Activated naive CD4-positive, alpha-beta T cell treated with anti-CD3 and anti-CD28 coated beads, Interleukin-2, amount 50 U/mL, for 16 hours (primary cell): ENCODE measurements around the gene HOXA6.

Source experiments
- DNase-seq: peaks from one replicate; pipeline ENCODE4 v3.0.0-alpha.2; 2020

HOXA6 gene

DNA sequence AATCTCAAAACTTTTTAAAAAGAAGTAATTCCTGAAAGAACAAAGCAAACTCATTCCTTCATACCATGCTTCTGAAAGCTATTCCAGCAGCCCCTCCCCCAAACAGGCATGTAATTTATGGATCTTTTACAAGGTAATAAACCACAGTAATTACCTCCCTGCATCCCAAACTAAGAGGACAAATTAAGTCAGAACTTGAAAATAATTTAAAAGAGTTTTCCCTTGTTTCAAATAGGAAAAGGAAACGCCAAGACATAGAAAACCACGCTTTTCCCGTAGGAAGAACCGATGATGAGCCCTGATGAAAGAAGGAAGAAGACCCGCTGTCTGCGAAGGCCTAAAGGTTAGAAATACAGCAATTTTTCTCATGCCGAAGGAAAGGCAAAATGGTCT, 25.9 kb downstream of the HOXA6 start:
- DNase-seq = no peak

DNA sequence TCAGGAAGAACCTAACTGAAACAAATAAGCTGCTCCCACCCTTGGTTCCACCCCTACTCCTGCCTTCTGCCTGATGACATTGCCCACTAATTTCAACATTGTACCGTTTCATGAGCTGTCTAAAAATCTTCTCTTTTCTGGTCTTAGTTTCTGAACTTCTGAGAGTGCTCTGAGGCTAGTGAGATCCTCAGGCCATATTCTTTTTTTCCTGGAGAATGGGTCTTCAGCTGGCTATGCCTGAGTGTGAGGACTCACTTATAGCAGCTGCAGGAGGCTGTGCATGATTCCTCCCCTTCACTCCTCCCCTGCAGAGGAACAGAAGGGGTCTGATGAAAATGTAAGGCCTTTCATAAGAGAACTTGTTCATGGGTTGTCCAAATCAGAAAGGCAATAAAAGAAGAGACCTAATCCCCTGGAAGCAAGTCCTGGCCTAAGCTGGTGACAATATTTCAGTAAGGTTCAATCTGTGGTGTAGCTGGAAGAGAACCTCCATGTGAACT, 28.1 kb downstream of the HOXA6 start:
- DNase-seq = no peak

DNA sequence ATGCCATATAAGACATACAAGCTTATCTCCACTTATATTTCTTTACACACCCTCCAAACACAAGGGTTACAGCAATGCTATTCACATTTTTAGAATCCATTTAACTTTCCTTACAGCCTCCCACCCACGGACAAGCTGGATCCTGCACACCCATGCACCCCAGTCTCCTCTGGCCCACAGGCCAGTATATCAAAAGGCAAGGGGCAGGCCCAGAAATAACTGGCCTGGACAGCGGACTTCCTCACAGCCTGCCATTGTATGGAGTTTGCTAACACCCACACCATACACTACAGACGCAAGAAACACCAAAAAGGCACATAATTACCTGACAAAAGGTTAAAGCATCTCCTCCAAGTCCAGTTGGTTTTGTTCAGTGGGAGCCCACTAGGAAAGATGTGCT, 29.0 kb downstream of the HOXA6 start:
- DNase-seq = no peak

DNA sequence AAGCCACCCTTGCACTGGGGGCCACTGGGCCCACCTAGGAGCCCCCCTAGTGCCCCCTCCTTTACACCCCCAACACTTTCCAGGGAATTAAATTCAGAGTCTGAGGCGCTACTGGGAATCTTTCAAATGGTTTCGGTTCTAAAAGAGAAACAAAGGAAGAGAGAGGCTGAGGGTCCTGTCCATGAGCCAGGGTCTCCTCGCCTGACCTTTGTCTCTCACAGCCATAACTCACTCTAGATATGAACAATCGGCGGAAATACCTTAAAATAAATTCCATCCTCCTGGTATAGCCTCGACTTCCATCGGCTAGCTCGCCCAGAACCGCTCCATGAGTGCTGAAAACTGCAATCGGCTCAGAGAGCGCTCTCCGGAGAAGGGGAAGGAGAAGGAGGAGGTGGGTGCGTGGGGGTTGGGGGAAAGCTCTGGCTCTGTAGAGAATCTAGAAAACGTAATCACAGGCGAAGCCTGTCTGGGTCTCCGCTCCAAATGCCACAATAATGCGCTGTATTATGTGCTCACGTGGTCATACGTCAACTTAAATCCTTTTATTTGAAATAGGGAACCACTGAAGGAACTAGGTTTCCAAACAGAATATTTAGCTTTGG, 29.6 kb downstream of the HOXA6 start:
- no peak for DNase-seq

DNA sequence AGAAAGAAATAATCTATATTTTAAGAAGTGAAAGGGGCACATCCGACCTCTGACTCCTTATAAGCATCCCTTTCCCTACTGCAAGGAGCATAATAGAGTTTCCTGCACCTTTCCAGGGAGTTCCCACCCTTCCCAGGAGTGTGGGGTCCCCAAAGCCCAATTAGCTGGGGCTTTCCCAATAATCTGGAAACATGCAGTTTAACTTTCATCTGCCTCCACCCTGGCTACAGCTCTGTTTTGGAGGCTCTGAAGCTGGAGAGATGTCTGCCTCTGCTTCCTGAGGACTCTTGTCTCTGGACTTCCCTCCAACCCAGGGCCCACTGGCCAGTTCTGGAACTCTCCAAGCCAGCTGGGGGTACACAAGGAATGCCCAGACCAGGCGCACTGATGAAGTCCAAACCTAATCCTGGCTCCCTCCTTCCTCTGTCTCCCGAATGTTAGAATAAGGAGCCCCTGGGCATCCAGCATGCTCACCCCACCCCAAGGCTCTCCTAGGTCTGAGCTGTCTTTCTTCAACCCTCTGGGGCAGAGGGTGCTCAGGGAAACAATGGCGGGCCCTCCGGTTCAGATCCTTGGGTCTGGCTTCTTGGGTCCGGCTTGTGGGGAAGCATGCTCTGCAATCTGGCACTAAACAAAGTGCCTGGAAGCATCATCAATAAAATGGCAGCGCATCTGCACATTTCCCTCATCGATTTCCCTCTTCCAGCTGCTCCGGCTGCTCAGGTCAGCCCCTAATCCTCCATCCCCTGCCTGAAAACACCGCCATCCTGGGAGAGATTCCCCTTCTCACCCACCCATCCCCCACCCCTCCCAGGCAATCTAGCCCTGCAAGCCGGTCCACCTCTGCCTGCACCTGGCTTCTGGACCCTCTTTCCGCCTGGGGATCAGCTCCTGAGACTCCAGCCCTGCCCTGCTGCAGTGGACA, 30.4 kb downstream of the HOXA6 start:
- DNase-seq = no peak

DNA sequence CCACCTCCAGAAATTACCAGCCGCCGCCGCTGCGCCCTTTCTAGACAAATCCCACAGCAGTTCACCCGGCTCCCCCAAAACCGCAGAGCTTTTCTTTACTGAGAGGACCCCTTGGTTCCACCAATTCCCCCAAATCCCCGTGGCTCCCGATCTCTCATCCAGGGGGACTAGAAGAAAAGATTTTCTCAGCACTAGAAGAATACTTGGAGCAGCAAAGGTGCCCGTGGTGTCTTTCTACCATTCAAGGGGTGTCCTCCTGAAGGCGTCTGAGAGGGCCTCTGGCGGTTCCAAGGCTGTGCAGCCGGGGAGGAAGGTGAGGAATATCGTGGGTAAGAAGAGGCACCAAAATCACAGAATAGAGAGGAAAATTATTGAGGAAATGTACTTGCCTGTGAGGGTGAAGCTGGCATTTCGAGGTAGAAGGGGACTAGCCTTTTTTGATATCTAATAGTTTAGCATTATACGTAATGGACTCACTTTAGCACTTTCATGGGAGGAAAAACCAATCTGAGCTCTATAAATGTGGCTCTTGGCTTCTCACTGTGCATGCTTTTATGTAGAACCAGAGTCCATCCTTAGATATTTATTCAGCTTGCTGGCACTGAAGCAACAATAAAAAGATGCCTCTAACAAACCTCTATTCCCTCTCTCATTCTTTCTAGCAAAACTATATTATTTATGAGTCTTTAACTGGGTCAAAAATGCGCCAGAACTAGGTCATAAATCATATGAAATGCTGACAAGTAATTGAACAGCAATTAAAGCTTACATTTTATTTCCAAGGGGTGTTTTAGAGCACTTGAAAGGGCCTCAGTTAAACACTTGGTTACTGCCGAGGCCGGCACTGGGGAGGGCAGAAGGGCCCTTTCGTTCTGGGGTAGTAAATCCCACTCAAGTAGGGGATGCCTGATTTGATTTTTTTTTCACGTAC, 31.3 kb downstream of the HOXA6 start:
- no peak for DNase-seq

DNA sequence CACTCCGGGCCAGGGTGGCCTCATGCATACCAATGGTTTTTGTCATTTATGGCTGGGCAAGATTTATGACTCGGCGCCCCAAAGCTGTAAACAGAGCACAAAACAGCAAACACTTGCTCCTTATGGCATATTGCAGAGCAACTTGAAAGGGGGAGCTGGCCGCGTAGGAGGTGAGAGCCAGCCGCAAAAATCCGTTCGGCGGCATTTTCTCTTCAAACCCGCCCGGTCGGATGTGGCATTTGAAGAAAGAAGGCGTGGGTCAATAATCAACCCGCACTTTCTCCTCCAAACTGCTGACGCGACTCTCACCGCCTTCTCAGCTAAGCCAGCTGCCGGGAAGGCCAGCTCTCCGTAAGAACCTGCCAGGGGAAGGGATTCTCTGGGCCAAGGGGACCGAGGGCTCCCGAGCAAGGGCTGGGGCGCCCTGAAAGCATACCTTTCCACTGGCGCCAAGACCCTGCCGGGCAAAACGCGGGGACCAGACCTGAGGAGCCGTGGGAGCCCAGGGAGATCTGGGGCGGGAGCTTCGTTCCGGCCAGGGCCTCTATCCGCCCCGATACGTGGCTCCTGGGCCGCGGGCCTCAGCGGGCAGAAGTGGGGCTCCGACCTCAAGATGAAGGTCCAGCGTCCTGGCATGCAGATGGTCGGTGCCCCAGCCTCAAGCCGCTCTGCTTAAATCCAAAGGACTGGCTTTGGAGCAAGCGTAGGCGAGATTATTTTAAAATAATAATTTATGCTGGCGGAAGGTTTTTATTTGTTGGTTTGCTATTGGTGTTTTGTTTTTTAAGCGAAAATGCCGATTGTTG, 32.1 kb downstream of the HOXA6 start:
- no peak for DNase-seq

DNA sequence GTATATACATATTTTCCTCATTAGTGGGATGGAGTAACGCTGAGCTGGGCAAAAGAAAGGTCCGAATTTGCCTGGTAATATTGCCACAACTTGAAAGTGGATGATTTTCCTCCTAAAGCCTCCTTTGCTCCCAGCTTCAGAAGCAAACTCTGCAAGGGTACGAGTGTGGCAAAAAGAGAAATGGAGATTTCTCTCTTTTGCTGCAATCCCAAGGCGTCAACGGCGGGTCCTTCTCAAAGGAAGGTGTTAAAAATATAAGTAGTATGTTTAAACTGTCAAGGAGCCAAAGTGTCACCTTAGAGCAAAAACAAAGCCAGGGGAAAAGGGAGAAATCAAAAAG, 32.7 kb downstream of the HOXA6 start:
- DNase-seq = no peak

DNA sequence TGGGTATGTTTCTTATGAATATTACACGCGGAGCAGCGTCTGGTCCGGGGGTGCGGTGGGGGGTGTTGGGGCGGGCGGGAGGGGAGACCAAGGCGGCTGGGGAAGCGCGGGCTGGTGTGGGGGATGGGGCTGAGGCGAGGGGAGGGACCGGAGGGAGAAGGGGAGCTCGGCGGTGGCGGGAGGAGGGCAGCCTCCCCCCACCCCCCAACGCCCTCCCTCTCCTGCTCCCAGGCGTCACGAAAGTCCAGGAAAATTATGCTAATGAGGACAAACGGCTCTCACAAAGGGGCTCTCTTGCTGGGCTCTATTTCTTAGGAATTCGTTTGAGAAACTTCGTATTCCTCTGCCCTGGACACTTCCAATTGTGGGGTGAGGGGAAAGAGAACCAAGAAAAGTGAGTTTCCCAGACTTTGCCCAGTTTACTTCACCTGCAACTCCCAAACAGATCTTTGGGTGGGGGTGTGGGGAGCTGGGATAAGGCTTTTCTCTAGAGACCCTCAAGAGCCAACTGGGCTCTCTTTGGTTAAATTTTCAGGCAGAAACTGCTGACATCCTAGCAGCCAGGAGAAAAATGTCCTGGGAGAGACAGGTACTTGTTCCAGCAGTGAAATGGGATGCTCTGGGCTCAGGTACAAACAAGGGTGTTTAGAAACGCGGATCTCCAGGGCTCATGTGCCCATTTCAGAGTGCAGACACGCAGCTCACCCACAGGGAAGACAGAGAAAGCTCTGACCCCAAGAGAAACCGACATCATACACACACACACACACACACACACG, 33.4 kb downstream of the HOXA6 start:
- no peak for DNase-seq

DNA sequence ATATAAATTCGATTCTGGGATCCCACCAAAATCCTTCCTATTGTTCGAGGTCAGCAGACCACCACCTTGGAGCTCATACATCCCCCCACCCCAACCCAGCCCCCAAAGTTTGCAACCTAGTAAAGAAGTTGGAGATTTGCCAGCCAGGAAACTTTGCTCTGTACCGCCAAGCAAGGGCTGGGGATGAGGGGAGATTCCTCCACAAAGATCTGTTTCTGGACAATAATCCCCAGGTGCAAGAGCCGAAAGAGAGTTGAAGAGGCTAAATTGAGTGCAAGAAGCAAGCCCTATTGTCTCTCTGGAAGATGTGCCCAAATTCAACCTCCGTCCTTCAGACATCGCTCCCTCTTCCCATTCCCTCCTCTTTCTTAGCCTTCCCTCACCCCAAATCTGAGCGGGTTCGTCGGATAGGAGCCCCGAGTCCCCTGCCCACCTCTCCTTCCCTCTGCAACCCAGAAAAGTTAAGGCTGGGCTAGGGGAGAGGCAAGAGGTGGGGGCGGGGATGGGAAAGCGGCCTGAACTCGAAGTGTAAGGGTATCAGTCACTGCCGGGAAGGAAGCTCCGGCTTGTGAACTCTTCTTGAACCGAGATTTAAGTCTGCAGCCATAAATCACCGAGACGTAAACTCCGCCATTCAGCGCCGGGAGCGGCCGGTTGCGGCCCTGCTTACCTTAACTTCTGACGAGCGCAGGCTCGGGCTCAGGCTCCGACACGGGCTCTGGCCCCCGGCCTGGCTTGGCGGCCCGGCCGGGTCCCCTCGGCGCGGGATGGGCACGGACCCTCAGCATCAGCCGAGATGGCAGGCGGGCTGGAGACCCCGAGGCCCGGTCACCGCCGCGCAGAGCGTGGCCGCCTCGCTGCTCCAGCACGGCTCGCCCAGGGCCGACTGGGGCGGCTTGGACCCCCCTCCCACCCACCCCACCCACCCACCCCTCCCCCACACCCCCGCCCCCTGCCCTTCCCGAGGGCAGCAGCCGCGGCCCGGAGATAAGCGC, 34.3 kb downstream of the HOXA6 start:
- DNase-seq = no peak

DNA sequence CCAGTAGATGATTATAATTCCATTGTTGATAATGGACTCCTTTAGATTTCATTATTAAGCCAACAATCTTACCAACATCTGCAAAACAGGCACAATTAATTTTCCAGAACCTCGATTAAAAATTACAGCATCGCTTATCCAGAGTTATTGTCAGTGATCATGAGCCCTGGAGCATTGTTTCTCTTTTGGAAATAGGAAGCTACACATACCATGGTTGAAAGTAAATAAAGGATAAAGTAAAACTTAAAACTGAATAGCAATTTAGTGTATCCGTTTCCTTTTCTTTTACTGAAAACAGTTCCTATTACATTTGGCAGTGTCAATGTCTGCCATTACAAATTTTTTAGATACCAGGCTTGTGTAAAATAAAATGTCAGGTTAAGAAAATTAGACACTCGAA, 35.2 kb downstream of the HOXA6 start:
- DNase-seq = no peak

DNA sequence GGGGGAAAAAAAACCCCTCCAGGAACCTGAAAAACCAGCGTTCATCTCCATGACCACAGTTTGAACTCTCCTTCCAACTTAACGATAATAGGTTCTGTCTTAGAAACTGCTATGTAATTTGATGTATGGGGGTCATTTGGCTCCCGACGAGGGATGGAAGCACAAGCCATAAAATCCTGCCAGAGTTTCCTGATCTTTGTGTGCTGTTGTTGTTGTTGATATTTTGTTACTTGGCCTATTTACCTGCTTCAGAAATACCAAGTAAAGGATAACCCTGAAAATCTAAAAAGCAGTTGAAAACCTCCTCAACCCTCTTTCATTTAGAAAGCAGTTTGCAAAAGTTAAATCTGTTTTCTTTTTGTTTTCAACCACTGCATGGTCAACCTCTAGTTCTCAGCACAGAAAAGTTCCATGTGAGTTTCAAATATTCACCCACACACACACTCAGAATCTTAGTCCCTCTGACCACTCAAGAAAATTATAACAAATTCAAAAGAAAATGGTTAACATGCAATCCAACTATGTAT, 35.8 kb downstream of the HOXA6 start:
- no peak for DNase-seq

DNA sequence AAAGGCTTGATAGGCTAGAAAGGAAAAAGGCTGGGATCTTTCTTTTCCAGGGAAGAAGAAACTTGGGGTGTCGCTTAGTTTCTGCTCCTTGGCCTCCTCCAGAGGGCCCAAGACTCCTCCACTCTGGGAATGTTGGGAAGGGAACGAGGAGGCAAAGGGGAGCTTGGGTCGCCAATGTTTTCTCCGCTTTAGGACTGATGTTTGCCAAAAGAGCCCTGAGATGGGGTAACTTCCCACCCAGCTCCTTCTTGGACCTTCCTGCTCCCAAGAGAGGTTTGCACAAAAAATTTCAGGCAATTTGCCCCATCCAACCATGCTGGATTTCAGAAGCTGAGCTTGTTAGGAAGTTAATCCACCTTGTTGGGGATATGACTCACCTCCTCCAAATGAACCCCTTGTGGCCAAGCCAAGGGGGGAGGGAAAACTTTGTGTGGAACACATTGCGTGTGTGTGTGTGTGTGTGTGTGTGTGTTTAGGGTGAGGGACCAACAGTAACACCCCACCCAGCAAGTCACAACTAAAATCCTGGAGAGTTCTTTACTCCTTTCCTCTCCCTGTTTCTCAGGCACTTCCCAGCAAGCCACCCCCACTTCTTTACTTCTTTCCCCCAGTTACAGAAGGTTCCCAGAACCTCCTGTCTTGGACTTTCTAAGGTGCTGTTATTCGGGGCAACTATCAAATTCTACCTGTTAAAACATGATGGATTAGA, 36.4 kb downstream of the HOXA6 start:
- no peak for DNase-seq

DNA sequence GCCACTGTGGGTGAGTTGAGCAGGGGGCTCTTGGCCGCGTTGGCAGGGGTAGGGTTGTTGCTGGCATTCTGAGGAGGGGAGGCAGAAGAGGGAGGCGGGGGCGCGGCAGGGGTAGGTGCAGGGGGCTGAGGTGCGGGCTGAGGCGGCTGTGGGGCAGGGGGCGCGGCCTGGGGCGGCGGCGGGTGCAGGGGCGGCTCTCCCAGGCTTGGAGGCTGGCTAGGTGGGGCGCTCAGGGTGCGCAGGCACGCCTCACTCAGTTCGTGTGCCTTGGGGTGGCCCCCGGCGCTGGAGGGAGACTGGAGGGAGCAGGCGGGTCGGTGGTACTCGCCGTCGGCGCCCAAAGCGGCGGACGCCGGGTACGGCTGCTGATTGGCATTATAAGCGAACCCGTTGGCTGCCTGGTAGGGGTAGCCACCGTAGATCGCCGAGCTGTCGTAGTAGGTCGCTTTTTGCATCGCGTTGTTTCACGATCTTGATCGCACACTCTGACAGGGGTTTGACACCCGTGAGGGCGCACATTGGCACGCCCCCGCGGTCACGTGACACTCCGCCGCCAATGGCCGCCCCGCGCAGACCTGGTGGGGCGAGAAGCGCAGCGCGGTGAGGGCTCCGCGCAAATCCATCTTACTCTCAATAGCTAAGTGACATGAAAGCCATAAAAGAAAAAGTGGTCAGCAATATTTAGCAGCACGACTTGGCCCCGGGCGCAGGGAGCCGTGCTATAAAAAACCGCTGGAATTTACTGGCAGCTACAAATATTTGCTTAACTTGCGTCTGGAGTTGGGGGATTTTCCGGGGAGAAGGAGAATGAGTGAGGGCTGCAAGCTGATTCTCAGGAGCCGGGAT, 37.2 kb downstream of the HOXA6 start:
- DNase-seq = no peak

DNA sequence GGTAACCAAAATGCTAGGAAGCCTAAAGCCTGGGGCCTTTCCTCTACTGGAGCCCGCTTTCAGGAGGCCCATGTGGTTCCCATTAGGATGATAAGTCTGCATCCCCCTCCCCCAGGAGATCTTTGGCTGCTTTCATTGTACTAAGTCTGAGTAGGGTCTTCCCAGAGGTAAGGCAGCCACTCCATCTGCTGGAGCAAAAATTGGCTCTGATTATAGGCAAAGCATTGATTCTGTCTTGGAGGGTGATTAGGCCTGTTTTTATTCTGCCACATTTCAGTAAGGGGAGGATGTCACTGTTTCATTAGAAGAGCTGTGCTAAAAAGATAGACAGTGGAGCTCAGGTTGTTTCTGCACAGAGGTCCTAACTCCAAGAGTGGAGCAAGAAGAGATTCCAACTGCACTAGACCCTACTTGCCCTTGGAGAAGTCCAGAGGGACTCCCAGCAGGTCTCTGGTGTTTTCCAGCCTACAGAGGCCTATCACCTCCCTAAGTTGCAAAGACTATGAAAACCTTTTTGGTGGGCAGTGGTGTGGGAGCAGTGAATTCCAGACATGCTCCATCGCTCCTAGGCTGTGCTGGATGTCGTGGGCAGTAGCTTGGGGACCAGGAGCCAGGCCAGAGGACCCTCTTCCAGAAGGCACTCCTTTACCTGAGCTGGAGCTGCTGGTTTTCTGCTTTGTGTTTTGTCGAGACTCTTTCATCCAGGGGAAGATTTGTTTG, 37.9 kb downstream of the HOXA6 start:
- no peak for DNase-seq

DNA sequence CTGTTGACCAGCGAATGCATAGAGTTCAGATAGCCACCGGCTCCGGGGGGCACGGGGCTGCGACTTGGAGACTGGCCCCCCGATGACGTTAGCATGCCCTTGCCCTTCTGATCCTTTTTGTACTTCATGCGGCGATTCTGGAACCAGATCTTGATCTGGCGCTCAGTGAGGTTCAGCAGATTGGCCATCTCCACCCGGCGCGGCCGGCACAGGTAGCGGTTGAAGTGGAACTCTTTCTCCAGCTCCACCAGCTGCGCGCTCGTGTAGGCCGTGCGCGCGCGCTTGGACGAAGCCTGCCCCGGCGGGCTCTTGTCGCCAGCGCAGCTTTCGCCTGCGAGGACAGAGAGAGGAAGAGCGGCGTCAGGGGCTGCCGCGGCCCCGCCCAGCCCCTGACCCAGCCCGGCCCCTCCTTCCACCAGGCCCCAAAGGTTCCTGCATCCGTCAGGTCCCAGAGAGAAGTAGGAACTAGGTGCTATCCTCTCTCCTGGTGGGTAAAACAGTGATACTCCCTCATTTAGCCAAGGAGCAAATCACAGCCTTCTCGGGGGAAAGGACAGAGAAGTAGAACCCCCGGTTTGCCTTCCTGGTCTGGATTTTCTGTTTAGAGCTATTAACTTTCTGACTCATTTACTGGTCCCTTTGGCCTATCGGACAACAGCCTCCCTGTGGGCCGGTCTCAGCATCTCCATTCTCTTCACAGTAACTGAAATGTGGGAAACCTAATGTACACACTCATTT, 39.0 kb downstream of the HOXA6 start:
- no peak for DNase-seq
